Subcutaneous abdominal adipose tissue (tissue), 5 donors: ENCODE results near the gene GMFB.

Experiments
- H3K27ac ChIP-seq: one replicate; pipeline ENCODE4 v1.7.0; 2013; ENCODE audit warnings: low read depth, mild to moderate bottlenecking, inconsistent platforms, low read length, moderate library complexity
- H3K27me3 ChIP-seq, 5 donors: one replicate each; pipeline ENCODE4 v1.7.0; 2013; ENCODE audit warnings: low read length in 5 of 5, inconsistent platforms in 1 of 5; ENCODE audit not compliant: control insufficient read depth in 5 of 5, insufficient read depth in 4 of 5
- H3K36me3 ChIP-seq, 5 donors: one replicate each; pipeline ENCODE4 v1.7.0; 2013; ENCODE audit warnings: low read length in 5 of 5; ENCODE audit not compliant: control insufficient read depth in 5 of 5, insufficient read depth in 5 of 5
- H3K4me1 ChIP-seq, 5 donors: one replicate each; pipeline ENCODE4 v1.7.0; 2013; ENCODE audit warnings: low read length in 5 of 5, mild to moderate bottlenecking in 3 of 5, moderate library complexity in 1 of 5; ENCODE audit not compliant: control insufficient read depth in 5 of 5, insufficient read depth in 5 of 5
- H3K4me3 ChIP-seq, 5 donors: one replicate each; pipeline ENCODE4 v1.7.0; 2013; ENCODE audit warnings: low read length in 5 of 5, low read depth in 1 of 5
- H3K9ac ChIP-seq, 5 donors: one replicate each; pipeline ENCODE4 v1.7.0; 2013; ENCODE audit warnings: low read length in 5 of 5, mild to moderate bottlenecking in 4 of 5, moderate library complexity in 3 of 5
- H3K9me3 ChIP-seq, 5 donors: one replicate each; pipeline ENCODE4 v1.7.0; 2013; ENCODE audit warnings: low read length in 5 of 5; ENCODE audit not compliant: control insufficient read depth in 5 of 5
- donor health status: healthy.
- donor health status: healthy.
- donor health status: healthy.
- donor health status: healthy.
- donor health status: healthy.

GMFB gene

DNA sequence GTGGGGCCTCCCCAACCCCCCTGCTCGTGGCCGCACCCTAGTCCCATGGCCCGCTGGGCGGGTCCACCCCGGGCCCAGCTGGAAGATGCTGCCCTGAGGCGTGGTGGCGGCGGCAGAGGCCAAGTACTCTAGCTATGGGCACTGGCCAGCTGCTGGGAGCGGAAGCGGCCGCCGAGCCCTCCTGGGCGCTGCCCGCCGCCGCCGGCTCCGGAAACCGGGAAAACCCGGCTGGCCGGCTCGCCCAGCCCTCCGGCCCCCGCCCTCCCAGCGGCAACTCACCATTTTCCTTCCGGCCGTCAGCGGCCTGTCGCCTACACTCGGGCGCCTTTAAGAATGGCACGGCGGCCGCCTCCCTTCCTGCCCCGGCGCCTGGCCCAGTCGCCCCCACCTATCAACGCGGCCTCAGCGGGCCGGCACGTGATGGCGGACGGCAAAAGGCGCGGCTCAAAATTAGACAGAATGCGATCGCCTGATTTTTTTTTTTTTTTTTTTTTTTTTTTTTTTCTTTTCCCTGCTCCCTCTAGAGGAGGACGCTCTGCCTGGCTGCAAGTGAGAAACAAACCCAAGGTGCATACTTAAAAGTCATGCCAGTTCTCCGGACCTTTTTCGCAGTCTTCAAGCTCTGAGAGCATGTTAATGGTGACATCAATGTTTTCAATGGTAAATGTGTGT, at the start of gene GMFB:
Gene GMFB, minus strand, starts transcription at position 335 of the 672 bp plus-strand sequence. Its CDS starts 53 bp downstream, at position 282.
- no peaks in the 10 kb centered on the region for H3K36me3 ChIP-seq
- peak within 1 kb of the TSS; percentile 73 to 99 (median 96) for H3K9ac ChIP-seq
- H3K27ac ChIP-seq, result peak within 1 kb of the TSS; percentile 93
- H3K4me1 ChIP-seq, result peaks cover 4 to 37% (median 28%) of the 10 kb centered on the region in 5 donors
- H3K9me3 ChIP-seq, result no peaks in the 10 kb centered on the region
- no peaks in the 10 kb centered on the region for H3K27me3 ChIP-seq
- H3K4me3 ChIP-seq, result peak within 1 kb of the TSS; percentile 84 to 95 (median 93)

DNA sequence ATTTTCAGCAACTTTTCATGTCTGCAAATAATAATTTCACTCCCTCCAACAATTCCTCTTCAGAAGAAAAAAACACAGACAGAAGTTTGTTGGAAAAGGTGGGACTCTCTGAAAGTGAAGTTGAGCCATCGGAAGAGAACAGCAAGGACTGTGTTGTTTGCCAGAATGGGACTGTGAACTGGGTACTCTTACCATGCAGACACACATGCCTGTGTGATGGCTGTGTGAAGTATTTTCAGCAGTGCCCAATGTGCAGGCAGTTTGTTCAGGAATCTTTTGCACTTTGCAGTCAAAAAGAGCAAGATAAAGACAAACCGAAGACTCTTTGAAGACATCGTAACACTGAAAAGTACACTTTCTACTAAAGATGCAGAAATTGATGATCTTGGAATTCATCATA, 49.3 kb upstream of the GMFB start:
- Histone ChIP-seq H3K4me3 (no peak overlapping the region), H3K9me3 (no peaks in the 10 kb centered on the region), H3K4me1 (peaks cover 0 to 4% (median 0%) of the 10 kb centered on the region in 5 donors), H3K27me3 (no peaks in the 10 kb centered on the region), H3K9ac (no peak overlapping the region), H3K27ac (no peak overlapping the region), H3K36me3 (peaks cover 4 to 28% (median 11%) of the 10 kb centered on the region in 5 donors)

DNA sequence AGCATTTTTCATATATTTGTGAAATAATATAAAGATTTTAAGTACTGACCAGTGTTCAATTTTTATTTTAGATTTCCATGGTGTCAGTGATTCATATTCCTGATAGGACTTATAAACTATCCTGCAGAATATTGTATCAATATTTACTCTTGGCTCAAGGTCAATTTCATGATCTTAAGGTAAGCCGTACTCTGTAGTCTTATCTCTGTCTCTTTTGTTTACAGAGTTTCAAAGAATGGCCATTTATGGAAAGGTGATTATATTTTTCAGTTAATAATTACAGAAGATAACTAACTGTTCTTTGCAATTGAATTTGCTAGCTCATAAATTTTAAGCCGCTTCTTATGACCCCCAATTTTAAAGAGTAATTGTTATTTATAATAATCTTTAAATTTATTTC, 48.9 kb upstream of the GMFB start:
- H3K27ac ChIP-seq, result no peak overlapping the region
- peaks cover 0 to 4% (median 0%) of the 10 kb centered on the region in 5 donors for H3K4me1 ChIP-seq
- peaks cover 4 to 28% (median 11%) of the 10 kb centered on the region in 5 donors for H3K36me3 ChIP-seq
- no peak overlapping the region for H3K9ac ChIP-seq
- H3K9me3 ChIP-seq, result no peaks in the 10 kb centered on the region
- H3K27me3 ChIP-seq, result no peaks in the 10 kb centered on the region
- H3K4me3 ChIP-seq, result no peak overlapping the region

DNA sequence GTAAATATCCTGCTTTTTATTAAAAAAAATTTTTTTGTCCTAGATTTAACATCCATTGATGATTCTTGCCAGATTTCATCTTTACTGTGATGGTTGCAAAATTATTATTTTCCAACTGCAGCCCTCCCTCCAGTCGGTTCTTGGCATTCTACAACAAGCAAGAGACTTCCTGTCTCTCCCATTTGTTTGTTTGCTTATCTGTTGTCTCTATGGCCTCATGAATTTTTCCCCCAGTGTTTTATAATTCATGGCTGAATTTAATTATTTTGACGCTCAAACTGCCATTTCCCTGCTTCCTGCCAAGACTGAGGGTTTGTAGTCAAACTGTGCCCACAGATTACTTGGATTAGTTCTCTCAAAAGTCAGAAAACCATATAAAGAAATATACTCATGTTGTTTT, 46.9 kb upstream of the GMFB start:
- Histone ChIP-seq H3K4me3 (no peak overlapping the region), H3K4me1 (peaks cover 0 to 4% (median 0%) of the 10 kb centered on the region in 5 donors), H3K36me3 (peaks cover 4 to 31% (median 10%) of the 10 kb centered on the region in 5 donors), H3K9ac (no peak overlapping the region), H3K27ac (no peak overlapping the region), H3K27me3 (no peaks in the 10 kb centered on the region), H3K9me3 (no peaks in the 10 kb centered on the region)

DNA sequence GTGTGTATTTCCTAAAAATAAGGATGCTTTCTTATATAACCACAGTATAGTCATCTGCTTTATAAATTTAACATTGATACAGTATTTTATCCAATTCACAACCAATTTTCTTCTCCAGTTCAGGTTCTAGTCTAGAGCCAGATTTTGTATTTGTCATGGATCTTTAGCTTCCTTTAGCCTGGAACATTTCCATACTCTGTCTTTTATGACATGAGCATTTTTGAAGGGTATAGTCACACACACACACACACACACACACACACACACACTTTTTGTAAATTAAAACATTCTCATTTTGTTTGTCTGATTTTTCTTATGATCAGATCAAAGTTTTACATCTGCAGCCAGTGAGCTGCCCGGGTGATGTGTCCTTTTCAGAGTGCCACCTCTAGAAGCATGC, 46.3 kb upstream of the GMFB start:
- no peaks in the 10 kb centered on the region for H3K9me3 ChIP-seq

DNA sequence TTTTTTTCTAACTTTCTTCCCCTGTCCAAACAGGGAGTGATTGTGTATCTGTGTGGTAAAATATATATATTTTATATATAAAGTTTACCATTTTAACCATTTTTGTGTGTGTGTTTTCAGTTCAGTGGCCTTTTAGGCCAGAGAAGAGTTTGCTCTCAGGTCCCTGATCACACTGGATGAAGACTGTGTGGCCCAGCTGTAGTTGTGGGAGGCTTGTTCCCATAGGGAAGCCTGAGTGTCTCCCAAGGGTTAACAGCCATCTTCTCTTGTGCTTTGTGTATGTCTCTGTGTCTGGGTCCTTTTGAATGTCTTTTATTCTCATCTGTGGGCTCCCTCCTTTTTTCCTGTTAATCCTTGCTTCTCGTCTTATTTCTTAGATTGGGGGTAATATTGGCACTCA, 44.3 kb upstream of the GMFB start:
- no peak overlapping the region for H3K9ac ChIP-seq
- H3K4me3 ChIP-seq, result no peak overlapping the region
- peaks cover 0 to 4% (median 0%) of the 10 kb centered on the region in 5 donors for H3K4me1 ChIP-seq
- H3K27ac ChIP-seq, result no peak overlapping the region
- no peaks in the 10 kb centered on the region for H3K27me3 ChIP-seq
- no peaks in the 10 kb centered on the region for H3K9me3 ChIP-seq
- peaks cover 2 to 14% (median 8%) of the 10 kb centered on the region in 5 donors for H3K36me3 ChIP-seq

More for the DNA sequence above, 46.3 kb upstream of the GMFB start:
- peaks cover 4 to 29% (median 10%) of the 10 kb centered on the region in 5 donors for H3K36me3 ChIP-seq
- H3K4me1 ChIP-seq, result peaks cover 0 to 4% (median 0%) of the 10 kb centered on the region in 5 donors
- no peak overlapping the region for H3K9ac ChIP-seq
- H3K27me3 ChIP-seq, result no peaks in the 10 kb centered on the region
- H3K4me3 ChIP-seq, result no peak overlapping the region
- no peak overlapping the region for H3K27ac ChIP-seq

DNA sequence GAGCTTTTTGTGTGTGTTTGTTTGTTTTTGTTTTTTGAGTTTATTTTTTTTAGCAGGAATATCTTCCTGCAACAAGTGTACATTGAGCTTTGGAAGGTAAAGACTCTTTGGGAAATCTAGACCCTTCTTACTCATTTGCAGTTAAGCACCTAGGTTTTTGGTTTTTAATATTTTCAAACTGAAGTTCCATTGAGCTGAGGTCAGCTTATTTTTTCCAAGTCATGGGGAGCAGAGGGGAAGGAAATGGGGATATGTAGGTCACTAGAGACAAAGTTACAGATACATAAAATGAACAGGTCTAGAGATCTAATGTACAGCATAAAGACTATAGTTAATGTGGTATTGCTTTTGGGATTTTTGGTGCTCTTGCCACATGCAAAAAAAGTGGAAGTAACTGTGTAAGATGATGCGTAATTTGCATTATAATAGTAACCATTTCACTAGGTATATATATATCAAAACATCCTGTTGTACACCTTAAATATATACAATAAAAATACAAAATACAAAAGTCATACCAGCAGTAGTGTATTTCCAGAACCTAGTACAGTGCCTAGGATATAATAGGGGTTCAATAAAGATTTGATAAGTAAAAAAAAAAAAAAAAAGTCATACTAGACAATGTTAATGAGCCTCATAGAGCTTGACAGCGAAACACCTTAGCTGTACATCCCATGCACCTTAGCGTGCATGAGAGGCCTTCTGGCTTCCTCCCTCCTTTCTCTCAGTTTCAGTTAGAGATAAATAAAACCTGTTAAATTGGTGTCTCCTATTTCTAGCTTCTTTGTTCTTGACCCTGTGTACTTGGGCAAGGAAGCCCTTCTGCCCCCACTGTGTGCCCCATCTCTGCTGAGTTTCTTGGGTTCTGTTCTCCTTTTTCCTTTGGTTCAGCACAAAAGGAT, 43.6 kb upstream of the GMFB start:
- Histone ChIP-seq H3K4me3 (no peak overlapping the region), H3K27ac (no peak overlapping the region), H3K36me3 (peaks cover 0 to 12% (median 6%) of the 10 kb centered on the region in 5 donors), H3K9ac (peak overlapping the region in 1 of 5 donors; percentile 11), H3K9me3 (no peaks in the 10 kb centered on the region), H3K27me3 (no peaks in the 10 kb centered on the region), H3K4me1 (peaks cover 0 to 4% (median 0%) of the 10 kb centered on the region in 5 donors)

DNA sequence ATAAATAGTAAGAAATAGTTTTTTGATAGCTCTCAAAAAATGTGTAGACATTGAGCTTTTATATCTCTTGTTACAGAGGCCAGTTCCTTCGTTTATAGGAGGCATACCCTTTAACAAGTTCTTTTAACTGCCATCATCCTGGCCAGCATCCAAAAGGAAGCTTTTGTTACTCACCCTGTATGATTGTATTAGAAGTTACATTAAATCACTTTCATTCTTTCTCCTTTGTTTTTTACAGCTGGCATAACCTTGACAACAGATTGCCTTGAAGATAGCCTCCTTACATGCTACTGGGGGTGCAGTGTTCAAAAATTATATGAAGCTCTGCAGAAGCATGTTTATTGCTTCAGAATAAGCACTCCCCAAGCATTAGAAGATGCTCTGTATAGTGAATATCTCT, 41.0 kb upstream of the GMFB start:
- H3K9ac ChIP-seq, result no peak overlapping the region
- H3K4me1 ChIP-seq, result no peaks in the 10 kb centered on the region
- no peaks in the 10 kb centered on the region for H3K9me3 ChIP-seq
- no peak overlapping the region for H3K27ac ChIP-seq
- H3K4me3 ChIP-seq, result no peak overlapping the region
- H3K36me3 ChIP-seq, result peaks cover 4 to 22% (median 17%) of the 10 kb centered on the region in 5 donors
- H3K27me3 ChIP-seq, result no peaks in the 10 kb centered on the region

DNA sequence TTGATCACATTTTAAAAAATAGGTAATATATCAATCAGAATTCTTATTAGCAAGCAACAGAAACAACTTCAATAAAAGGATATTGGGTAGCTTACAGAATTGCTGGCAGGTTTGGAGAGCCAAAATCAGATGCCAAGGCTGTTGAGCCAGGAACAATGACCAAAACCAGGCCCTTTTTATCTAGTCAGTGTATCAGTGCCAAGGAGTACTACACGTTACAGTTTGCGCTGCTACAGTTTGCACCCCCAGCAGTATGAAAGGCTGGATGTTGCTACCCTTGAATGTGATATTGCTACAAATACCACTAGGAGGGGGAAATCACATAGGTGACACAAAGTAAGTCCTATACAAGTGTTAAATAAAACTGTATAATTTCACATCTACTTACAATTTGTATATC, 40.2 kb upstream of the GMFB start:
- Histone ChIP-seq H3K9me3 (no peaks in the 10 kb centered on the region), H3K27me3 (no peaks in the 10 kb centered on the region), H3K4me1 (no peaks in the 10 kb centered on the region), H3K27ac (no peak overlapping the region), H3K4me3 (no peak overlapping the region), H3K9ac (no peak overlapping the region), H3K36me3 (peaks cover 5 to 26% (median 21%) of the 10 kb centered on the region in 5 donors)

DNA sequence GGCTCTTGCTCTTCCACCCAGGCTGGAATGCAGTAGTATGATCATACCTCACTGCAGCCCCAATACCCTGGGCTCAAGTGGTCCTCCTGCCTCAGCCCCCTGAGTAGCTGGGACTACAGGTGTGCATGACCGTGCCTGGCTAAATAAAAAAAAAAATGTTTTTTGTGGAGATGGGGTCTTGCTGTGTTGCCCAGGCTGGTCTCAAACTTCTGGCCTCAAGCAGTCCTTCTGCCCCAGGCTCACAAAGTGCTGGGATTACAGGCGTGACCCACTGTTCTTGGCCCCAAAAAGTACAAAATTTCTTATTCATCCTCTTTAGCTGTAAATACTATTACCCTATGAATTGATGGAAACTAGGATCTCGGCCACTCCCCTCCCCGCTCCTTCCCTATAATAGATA, 35.6 kb upstream of the GMFB start:
- Histone ChIP-seq H3K4me1 (no peaks in the 10 kb centered on the region), H3K27me3 (no peaks in the 10 kb centered on the region), H3K9ac (no peak overlapping the region), H3K36me3 (peaks cover 14 to 37% (median 31%) of the 10 kb centered on the region in 5 donors), H3K27ac (no peak overlapping the region), H3K4me3 (no peak overlapping the region), H3K9me3 (no peaks in the 10 kb centered on the region)
